ENCODE measurements around the gene DNAAF9.

Gene DNAAF9

DNA sequence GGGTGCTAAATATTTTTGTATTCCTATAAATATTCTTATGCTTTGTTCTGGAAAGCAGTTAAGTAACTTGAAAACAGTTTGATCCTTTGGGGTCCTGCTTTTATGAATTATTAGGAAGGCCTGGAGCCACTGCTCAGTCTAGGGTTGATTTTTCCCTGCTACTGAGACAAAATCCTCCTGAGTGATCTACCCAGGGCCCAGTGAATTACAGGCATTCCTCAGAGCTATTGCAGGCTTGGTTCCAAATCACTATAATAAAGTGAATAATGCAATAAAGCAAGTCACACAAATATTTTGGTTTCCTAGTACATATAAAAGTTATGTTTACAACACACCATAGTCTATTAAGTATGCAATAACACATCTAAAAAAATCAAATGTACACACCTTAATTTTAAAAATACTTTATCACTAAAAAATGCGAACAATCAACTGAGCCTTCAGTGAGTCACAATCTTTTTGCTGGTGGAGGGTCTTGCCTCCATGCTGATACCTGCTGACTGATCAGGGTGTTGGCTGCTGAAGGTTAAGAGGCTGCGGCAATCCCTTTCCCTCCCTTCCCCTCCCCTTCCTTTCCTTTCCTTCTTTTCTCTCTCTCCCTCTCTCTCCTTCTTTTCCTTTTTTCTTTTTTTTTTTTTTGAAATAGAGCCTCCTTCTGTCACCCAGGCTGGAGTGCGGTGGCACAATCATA lies 43.0 kb downstream of the DNAAF9 start:
- no peak for DNase-seq

- no peak for DNase-seq
Observed at GRCh38 chr20:3360752-3361151, 46.7 kb downstream of the DNAAF9 start.

DNA sequence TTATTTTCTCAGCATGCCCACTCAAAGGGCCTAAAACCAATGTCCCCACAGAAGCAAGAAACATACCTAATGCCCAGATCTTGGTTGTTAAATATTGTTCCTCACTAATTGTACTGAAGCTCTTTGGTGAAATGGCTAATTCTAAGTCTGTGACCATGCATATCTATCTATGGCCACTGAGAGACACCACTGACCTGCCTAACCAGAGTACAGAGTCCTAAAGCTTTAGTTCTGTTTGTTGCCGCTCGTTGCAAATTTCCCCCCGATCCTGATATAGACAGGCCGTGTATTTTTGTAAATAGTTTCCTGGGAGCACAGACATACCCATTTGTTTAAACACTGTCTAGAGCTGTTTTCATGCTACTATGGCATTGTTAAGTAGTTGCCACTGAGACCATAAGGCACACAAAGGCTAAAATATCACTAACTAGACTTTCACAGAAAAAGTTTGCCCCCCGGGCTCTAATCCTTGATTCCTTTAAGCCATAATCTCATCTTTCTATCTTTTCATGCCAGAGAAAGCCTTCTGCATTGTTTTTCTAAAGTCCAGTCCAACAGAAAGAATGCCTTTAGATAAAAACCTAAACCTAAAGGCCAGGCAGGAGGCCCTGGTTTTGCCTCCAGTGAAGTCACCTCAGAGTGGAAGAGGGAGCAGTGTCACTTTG lies 48.7 kb downstream of the DNAAF9 start:
- DNase-seq: no peak
